Measurements from ENCODE around the gene ANKZF1.

ANKZF1 gene

GRCh38 chr2:219207884-219208740 is 21.5 kb upstream of the ANKZF1 start:
- peak; percentile 68 for DNase-seq (ENCODE audit: low spot score)

DNA sequence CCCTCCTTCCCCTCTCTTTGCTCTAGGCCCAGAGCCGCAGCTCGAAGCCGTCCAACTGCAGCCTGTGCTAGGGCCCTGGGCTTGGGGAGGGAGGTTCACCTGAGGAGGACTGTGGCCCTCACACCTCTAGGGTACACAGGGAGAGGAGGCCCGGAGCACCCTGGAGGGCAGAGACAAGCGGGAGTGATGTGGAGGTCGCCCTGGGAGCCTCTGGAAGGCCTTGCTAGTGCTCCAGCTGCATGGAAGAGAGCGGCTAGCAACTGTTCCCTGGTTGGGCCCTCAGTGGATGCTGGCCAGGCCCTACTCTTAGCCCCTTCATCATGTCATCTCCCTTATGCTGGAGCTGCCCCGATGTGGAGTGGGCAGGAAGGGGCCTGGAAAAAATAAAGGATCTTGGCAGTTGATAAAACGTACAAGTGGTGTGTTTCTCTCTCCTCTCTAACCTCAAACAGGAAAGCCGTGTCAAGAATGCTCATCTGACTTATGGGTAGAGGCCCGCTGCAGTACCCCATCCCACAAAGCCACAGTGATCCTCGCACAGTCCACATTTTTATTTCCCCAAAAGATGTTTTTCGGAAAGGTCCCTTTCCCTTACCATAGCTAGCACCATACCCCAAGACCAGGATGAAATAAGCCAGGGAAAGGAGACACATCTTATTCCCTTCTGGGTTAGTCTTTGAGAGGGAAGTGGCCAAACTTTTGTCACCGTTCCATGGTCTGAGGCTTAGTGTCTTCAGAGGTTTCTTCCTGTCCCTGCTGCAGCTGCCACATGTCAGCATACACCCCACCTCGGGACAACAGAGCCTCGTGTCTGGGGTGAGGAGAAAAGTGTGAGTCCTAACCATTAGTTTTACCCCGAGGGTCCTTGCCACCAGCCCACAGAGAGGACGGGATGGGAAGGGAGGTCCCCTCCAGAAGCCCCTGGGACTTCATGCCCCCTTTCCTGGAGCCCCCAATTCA is 20.1 kb upstream of the ANKZF1 start:
- no peak for DNase-seq (ENCODE audit: low spot score)

DNA sequence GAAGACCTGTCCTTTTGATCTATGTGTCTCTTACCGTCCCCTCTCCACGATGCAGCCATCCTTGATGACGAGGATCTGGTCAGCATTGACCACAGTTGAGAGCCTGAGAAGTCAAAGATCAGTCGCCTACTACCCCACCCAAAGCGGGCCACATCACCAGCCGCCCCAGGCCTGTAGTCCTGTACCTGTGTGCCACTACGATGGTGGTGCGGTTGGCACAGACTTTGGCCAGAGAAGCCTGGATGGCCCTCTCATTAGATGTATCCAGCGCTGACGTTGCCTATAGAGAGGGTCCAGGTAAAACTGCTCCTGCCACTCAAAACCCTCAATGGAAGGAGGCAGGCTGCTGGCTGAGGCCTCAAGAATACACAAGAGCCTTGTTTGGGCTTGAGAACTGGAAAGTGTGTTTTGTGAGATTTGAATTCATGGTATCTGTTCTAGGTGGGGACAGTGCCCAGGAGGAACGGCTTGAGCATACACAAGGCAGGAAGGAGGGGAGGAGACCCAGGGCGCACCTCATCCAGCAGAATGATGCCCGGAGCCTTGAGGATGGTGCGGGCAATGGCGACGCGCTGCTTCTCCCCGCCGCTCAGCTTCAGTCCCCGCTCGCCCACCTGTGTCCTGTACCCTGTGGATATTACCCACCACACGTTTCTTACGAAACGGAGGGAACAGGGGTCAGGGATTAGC is 19.3 kb upstream of the ANKZF1 start:
- DNase-seq (ENCODE audit: low spot score) = no peak

DNA sequence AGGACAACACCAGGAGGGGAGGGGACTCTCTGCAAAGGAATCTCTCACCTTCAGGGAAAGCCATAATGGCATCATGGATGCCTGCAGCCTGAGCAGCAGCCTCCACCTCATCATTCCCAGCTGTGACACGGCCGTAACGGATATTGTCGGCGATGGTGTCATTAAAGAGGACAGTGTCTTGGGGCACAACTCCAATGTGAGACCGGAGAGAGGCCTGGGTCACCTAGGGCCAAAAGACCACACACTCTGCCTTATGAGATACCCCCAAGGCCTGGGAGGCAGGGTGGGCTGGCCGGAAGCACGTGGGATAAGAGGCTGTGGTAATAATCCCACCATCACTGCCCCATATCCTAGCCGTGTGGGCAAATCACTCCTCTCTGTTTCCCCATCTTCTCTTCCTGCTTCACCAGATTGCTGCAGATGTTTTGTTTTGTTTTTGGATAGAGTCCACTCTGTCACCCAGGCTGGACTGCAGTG is 18.7 kb upstream of the ANKZF1 start:
- DNase-seq (ENCODE audit: low spot score) = no peak

DNA sequence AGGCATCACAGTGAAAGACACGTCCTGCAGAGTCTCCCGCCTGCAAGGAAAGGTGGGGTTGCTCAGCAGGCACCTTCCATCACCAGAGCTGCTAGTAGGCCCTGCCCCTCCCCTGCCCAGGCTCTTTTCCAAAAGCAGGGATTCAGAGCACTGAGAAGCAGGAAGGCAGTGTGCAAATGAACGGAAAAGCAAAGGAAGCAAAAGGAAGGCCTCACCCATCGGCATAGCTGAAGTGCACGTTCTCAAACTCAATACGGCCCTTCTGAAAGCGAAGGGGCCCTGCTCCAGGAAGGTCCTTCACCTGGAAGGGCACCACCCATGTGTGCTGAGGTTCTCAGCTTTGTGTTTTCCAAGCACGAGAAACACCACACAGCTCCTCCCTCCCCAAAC is 16.6 kb upstream of the ANKZF1 start:
- DNase-seq (ENCODE audit: low spot score) = no peak

- no peak for DNase-seq (ENCODE audit: low spot score)
Observed at GRCh38 chr2:219213486-219214071, 16.0 kb upstream of the ANKZF1 start.

DNA sequence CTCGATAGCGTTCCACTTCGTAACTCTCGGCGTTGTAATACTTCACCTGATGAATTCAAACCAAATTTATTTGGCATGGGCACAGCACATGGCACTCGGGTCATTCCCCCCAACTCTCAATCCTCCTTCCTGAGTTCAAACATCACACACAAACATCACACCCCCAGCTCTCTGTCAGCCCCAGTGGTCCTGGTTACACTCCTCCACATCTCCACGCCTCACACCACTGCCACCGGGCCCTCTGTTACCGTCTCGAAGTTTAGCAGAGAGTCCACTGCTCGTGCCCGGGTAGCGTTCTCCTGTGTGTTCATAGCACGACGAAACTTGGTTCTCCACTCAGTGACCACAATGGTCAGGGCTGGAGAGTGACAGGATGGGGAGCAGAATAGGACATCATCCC is 15.5 kb upstream of the ANKZF1 start:
- no peak for DNase-seq (ENCODE audit: low spot score)

- DNase-seq (ENCODE audit: low spot score) = no peak
Observed at GRCh38 chr2:219214786-219215185, 14.8 kb upstream of the ANKZF1 start.

DNA sequence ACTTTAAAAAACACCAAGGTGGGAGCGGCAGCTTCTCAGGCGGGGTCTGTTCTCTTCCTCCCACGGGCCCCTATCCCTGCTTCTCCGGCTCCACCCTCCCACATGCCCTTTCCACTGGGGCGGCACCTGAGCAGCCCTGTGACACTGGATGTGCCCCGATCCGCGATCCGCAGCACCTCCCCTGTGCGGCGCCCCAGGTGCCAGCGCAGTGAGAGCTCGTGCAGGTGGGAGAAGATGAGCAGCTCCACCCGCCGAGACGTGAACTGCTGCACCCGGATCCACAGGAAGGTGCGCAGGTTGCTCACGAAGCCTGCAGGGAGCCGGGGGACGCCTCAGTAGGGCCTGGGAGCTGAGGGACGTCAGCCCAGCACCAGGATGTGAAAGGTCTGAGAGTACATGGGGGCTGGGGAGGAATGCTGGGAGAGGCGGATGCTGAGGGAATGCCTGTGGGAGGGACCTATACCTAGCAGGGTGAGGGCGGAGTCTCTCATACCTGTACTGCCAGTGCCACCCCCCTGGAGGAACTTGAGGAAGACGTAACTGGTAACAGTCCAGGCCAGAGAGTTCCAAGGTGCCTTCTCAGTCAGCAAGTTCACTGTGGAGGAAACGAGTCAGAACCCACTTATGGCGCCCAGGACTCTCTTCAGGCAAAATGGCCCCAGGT is 13.6 kb upstream of the ANKZF1 start:
- DNase-seq (ENCODE audit: low spot score) = no peak

GRCh38 chr2:219216535-219216915 is 13.1 kb upstream of the ANKZF1 start:
- DNase-seq (ENCODE audit: low spot score) = no peak

DNA sequence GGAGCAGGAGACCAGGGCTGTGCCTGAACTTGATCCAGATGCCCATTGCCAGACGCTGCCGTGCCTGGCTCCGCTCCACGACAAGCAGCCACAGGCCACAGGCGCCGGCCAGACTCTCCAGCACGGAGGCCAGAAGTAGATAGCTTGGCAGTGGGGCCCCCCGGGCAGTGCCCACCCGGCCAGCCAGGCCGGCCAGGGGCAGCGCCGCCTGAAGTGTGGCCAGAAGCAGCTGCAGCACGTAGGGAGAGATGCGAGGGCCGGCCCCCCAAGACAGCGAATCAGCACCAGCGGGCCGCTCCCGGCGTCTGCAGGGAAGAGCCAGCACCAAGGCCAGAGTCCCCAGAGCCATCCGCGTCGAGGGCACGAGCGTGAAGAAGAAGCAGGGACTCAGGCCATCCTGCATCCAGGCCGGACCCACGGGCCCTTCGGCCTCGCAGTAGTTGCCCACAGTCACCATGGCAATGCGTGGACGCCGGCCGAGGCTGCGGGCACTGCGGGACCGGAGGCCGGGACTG is 11.3 kb upstream of the ANKZF1 start:
- DNase-seq (ENCODE audit: low spot score) = peak; percentile 83

- DNase-seq (ENCODE audit: low spot score) = peak; percentile 95
Observed at GRCh38 chr2:219218732-219219701, 10.6 kb upstream of the ANKZF1 start, which contains the start of gene ABCB6. ABCB6 (minus strand) TSS chr2:219218958; CDS start chr2:219218673, 285 bp downstream.

DNA sequence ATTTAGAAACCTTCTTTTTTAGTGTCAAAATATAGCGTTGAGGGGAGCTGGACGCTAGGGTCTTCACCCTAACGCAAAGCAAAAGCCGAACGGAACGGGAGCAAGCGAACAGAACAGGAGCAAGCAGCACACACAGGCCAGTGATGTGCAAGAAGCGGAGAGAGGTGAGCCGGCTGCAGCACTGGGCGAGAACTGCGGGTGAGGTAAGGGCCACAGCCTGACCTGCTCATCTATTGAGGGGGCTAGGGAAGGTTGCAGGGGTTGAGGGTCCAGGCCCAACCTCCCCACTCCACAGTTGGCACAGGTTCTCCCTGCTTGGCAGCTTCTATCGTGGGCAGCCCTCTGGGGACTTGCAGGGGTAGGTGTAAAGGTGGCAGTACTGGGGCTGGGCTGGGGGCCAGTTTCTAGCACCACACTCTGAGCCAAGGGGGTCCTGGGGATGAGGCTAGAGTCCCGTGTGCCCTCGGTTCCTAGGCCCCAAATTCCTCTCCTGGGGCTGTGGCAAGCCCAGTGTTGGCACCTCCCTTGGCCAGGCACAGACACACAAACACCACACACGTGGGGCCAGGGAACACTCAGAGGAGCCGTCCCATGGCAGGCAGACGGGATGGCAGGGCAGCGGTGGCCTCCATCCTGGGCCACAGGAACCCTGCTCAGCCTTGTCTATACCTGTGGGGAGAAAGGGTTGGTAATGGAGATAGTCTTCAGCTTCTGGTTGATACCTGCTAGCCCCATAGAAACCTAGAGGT is 9.6 kb upstream of the ANKZF1 start:
- DNase-seq (ENCODE audit: low spot score) = no peak

DNA sequence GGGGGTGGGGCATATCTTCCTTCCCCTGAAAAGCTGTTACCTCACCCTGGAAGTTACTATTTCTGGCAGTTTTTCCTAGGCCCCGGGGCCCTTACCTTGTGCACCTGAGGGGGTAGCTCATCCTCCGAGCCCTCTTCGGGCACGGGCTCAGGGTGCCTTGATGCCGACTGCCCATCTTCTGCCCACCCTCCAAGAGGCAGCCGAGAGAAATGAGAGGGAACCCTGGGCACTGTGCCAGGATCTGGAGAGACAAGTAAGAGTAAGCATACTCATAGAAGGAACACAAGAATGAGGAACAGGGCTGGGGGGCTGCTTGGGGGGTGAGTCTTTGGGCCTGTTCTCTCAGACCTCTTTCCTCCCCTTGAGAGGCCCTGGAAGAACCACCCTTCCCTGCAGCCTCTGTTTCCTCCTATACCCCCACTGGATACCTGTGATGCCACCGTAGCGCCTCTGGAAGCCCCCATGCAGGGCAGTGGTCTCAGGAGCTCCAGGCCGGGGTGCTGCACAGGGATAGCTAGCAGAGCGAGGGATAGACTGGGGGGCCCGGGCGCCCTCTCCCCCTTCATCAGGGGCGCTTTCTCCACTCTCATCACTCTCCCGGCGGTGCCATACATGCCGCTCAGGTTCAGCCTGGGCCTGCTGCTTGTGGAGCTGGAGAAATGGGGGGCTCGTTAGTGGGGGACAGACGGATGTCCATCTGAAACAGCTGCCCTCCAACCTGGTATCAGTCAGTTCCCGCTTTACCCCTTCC is 8.8 kb upstream of the ANKZF1 start:
- DNase-seq (ENCODE audit: low spot score) = no peak

DNA sequence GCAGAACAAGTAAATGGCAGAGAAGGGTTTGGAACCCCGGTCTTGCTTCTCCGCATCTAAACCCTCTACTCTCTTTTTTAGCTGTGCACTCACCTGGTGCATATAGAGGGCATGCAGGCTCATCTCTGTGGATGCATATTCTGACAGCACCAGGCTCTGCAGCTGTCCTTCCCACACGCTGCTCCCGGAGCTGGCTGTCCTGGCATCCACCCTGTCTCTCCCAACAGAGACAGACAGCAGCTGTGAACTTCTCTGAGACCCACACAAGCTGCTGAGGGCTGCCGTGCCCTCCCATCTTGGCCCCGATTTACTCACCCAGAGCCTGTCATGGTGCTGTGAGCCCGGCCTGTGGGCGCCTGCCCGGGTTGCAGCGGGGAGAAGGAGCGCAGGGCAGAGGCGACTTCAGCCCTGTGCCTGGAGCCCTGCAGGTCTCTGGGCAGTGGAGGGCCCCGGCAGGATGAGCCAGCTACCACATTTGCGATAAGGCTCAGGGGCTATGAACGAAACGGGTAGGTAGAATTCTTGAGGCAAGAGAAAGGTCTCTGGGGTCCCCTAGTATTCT is 7.6 kb upstream of the ANKZF1 start:
- no peak for DNase-seq (ENCODE audit: low spot score)

GRCh38 chr2:219223831-219224610 is 5.6 kb upstream of the ANKZF1 start:
- DNase-seq (ENCODE audit: low spot score) = no peak

GRCh38 chr2:219225350-219225749 is 4.3 kb upstream of the ANKZF1 start:
- DNase-seq (ENCODE audit: low spot score) = no peak
